Measurements from ENCODE around the gene BCAP29. TPM values are rescaled to one million over a fixed set of nuclear protein-coding genes. Genes with fewer than 3 reads are reported as not detected.

BCAP29 gene
- total RNA-seq, 1 experiment from 2014 or later, result 43.2 TPM

- TF ChIP-seq, protein P1, sequence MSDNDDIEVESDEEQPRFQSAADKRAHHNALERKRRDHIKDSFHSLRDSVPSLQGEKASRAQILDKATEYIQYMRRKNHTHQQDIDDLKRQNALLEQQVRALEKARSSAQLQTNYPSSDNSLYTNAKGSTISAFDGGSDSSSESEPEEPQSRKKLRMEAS (IDR thresholded peaks at IDR 0.05), result no peak
- no peak for TF ChIP-seq ZBTB33 (IDR thresholded peaks at IDR 0.05; ENCODE audit: extremely low read depth, insufficient replicate concordance, low read length)
- TF ChIP-seq SRF (IDR thresholded peaks at IDR 0.05; ENCODE audit: low read depth), result no peak
- TF ChIP-seq EGR1 (IDR thresholded peaks at IDR 0.05; ENCODE audit: low read depth), result no peak
- no peak for TF ChIP-seq FOSL1 (IDR thresholded peaks at IDR 0.05; ENCODE audit: low read depth)
- TF ChIP-seq, protein P2, sequence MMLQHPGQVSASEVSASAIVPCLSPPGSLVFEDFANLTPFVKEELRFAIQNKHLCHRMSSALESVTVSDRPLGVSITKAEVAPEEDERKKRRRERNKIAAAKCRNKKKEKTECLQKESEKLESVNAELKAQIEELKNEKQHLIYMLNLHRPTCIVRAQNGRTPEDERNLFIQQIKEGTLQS (IDR thresholded peaks at IDR 0.05), result no peak
- TF ChIP-seq EZH2phosphoT487 (IDR thresholded peaks at IDR 0.05; ENCODE audit: borderline replicate concordance), result no peak
- TF ChIP-seq SIN3A (IDR thresholded peaks at IDR 0.05; ENCODE audit: low read depth), result no peak
- TF ChIP-seq ZFX (IDR thresholded peaks at IDR 0.05), result no peak
These were observed 9.7 kb upstream of the BCAP29 start (continued) for GRCh38 chr7:107570298-107570697.

DNA sequence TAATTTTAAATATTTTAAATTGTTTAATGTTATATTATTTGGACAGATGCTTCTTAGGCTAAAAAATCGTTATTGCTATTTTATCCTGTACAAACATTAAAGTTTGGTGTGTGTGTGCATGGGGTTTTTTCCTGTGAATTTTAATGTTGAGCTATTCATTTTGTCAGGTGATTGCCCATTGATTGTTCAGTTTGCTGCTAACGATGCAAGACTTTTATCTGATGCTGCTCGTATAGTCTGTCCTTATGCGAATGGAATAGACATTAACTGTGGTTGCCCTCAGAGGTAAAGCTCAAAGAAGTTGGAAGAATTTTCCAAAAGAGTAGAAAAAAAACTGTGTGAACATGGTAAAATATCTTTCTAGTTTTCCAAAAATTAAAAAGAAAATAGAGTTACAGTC is 6.5 kb upstream of the BCAP29 start:
- H4K20me1 ChIP-seq (ENCODE audit: insufficient read depth), result no peaks in the 10 kb centered on the region
- RAD21 ChIA-PET (ENCODE audit: low non-redundant PET in 1 of 2, low total read pairs in 2 of 2, uncharacterized antibody in 2 of 2, unreplicated experiment in 2 of 2), result no interaction called here
- TF ChIP-seq SRF (IDR thresholded peaks at IDR 0.05; ENCODE audit: low read depth), result no peak
- TF ChIP-seq, protein P2 (IDR thresholded peaks at IDR 0.05), result no peak
- TF ChIP-seq JUND (IDR thresholded peaks at IDR 0.05), result no peak
- no peak for TF ChIP-seq ZFX (IDR thresholded peaks at IDR 0.05)
- TF ChIP-seq POLR2AphosphoS5 (IDR thresholded peaks at IDR 0.05; ENCODE audit: low read depth, low read length), result no peak
- TF ChIP-seq EZH2phosphoT487 (IDR thresholded peaks at IDR 0.05; ENCODE audit: borderline replicate concordance), result no peak
- TF ChIP-seq, protein P1 (IDR thresholded peaks at IDR 0.05), result no peak
- no peak for TF ChIP-seq YY1 (IDR thresholded peaks at IDR 0.05; ENCODE audit: extremely low read depth, insufficient replicate concordance, low read depth, low read length)
- TF ChIP-seq TCF7L2 (IDR thresholded peaks at IDR 0.05; ENCODE audit: borderline replicate concordance, extremely low read depth, insufficient read depth, insufficient read length), result no peak
- no peak for TF ChIP-seq SP1 (IDR thresholded peaks at IDR 0.05; ENCODE audit: low read depth)
- no peak for TF ChIP-seq CTCF (IDR thresholded peaks at IDR 0.05 in 2 of 3, conservative IDR thresholded peaks at IDR 0.05 in 1 of 3; ENCODE audit: borderline replicate concordance in 1 of 3, insufficient read depth in 1 of 3, low read depth in 2 of 3, low read length in 2 of 3)
- TF ChIP-seq FOSL1 (IDR thresholded peaks at IDR 0.05; ENCODE audit: low read depth), result no peak
- TF ChIP-seq CEBPB (IDR thresholded peaks at IDR 0.05; ENCODE audit: low read depth), result no peak
- no peak for TF ChIP-seq EGR1 (IDR thresholded peaks at IDR 0.05; ENCODE audit: low read depth)
- TF ChIP-seq RAD21 (IDR thresholded peaks at IDR 0.05; ENCODE audit: low read depth), result no peak
- TF ChIP-seq ELF1 (IDR thresholded peaks at IDR 0.05; ENCODE audit: borderline replicate concordance, low read depth), result no peak
- TF ChIP-seq ZBTB33 (IDR thresholded peaks at IDR 0.05; ENCODE audit: extremely low read depth, insufficient replicate concordance, low read length), result no peak

More for the DNA sequence above, 6.5 kb upstream of the BCAP29 start:
- Histone ChIP-seq H3K9ac (ENCODE audit: low read length) (no peak overlapping the region), H3K4me2 (ENCODE audit: low read length) (no peak overlapping the region), H3K36me3 (ENCODE audit: control insufficient read depth in 1 of 2, insufficient read depth in 2 of 2, low read length in 2 of 2) (0 out of 4 replicates have a peak, but pooled peaks cover 0 to 8% of the 10 kb centered on the region in 2 experiments), H3K4me1 (ENCODE audit: control insufficient read depth in 1 of 2, insufficient read depth in 2 of 2, low read length in 2 of 2) (no peaks in the 10 kb centered on the region), H3K9me2 (ENCODE audit: insufficient read depth) (no peaks in the 10 kb centered on the region), H3K9me3 (ENCODE audit: control insufficient read depth in 1 of 2, insufficient read depth in 1 of 2, low read depth in 1 of 2, low read length in 2 of 2) (no peaks in the 10 kb centered on the region), H3K4me3 (replicated peaks in 1 of 2; ENCODE audit: low read depth in 1 of 2, low read length in 2 of 2) (no peak overlapping the region), H3K27me3 (ENCODE audit: insufficient read depth, low read length) (no peaks in the 10 kb centered on the region), H3K27ac (ENCODE audit: low read depth, low read length) (no peak overlapping the region), H3K79me2 (ENCODE audit: insufficient read depth, low read length) (no peaks in the 10 kb centered on the region), H2AFZ (ENCODE audit: low read depth, low read length, poor library complexity, severe bottlenecking) (no peak overlapping the region)
- POLR2A ChIA-PET, result no interaction called here
- no TSS peak for BruUV-seq (replicated peaks)
- DNase-seq (ENCODE audit: low read depth, low spot score), result no peak
- intact Hi-C loops (cut with micrococcal nuclease), result no loop called here
- CTCF ChIA-PET, result no interaction called here
- ATAC-seq, result no peak
